Common myeloid progenitor, CD34-positive (primary cell): ENCODE measurements around the gene CNPY3.
"Not testable (repeated sequence)": the region's sequence is repeated elsewhere in the genome, so short reads cannot be mapped to it uniquely, and the experiment has no call there.

Experiments
- CTCF ChIA-PET: fragments of 350-600 bp; sonication (Branson Sonifier 250); formaldehyde crosslinking; loops from one replicate; lab custom pipeline; 2021; ENCODE audit warnings: antibody characterized with exemption; lab: Charles Lee
- POLR2A ChIA-PET: fragments of 350-600 bp; sonication (Branson Sonifier 250); formaldehyde crosslinking; loops from one replicate; lab custom pipeline; 2021; ENCODE audit warnings: antibody characterized with exemption; lab: Charles Lee
- DNase-seq, 3 donors: peaks; one replicate each; pipeline versions ENCODE4 v3.0.0 to v3.0.0-alpha.2; 2013
- H3K27ac ChIP-seq, 2 experiments: 1 replicate in 1 of 2; 2 replicates in 1 of 2; pipeline ENCODE4 v1.7.0; 2013; ENCODE audit warnings: inconsistent platforms in 2 of 2, low read length in 2 of 2, mild to moderate bottlenecking in 2 of 2, low read depth in 1 of 2, moderate library complexity in 1 of 2; ENCODE audit not compliant: severe bottlenecking in 2 of 2, insufficient read depth in 1 of 2, poor library complexity in 1 of 2
- H3K27me3 ChIP-seq, 5 experiments: replicated peaks in 2 of 5; 1 replicate in 3 of 5; 2 replicates in 2 of 5; pipeline versions ENCODE4 v1.6.1 to v1.7.0; 2013; ENCODE audit warnings: low read length in 4 of 5, mild to moderate bottlenecking in 2 of 5, moderate library complexity in 2 of 5, inconsistent platforms in 1 of 5; ENCODE audit not compliant: insufficient read depth in 5 of 5, control insufficient read depth in 4 of 5
- H3K36me3 ChIP-seq, 4 experiments: 1 replicate in 2 of 4; 2 replicates in 2 of 4; pipeline versions ENCODE4 v1.6.1 to v1.7.0; 2013; ENCODE audit warnings: low read length in 3 of 4, control low read depth in 1 of 4, mild to moderate bottlenecking in 1 of 4; ENCODE audit not compliant: control insufficient read depth in 4 of 4, insufficient read depth in 4 of 4
- H3K4me1 ChIP-seq, 4 experiments: 1 replicate in 3 of 4; 2 replicates in 1 of 4; pipeline versions ENCODE4 v1.6.1 to v1.7.1; 2013; ENCODE audit warnings: low read length in 3 of 4, mild to moderate bottlenecking in 3 of 4, control low read depth in 1 of 4, inconsistent platforms in 1 of 4, moderate library complexity in 1 of 4; ENCODE audit not compliant: control insufficient read depth in 4 of 4, insufficient read depth in 4 of 4; ENCODE audit errors: control extremely low read depth in 1 of 4
- H3K4me3 ChIP-seq, 7 experiments: 1 replicate in 4 of 7; 2 replicates in 3 of 7; pipeline versions ENCODE4 v1.5.1 to v1.7.0; 2013; ENCODE audit warnings: mild to moderate bottlenecking in 7 of 7, low read length in 6 of 7, moderate library complexity in 6 of 7, inconsistent platforms in 2 of 7, low read depth in 2 of 7, control low read depth in 1 of 7; ENCODE audit not compliant: insufficient read depth in 4 of 7, control insufficient read depth in 1 of 7; ENCODE audit errors: extremely low read depth in 1 of 7
- H3K9me3 ChIP-seq, 5 experiments: 1 replicate in 4 of 5; 2 replicates in 1 of 5; pipeline versions ENCODE4 v1.6.1 to v1.7.1; 2013; ENCODE audit warnings: low read length in 4 of 5, mild to moderate bottlenecking in 2 of 5, inconsistent platforms in 1 of 5, low read depth in 1 of 5, moderate library complexity in 1 of 5; ENCODE audit not compliant: control insufficient read depth in 4 of 5, insufficient read depth in 2 of 5; ENCODE audit errors: control extremely low read depth in 1 of 5
- WGBS: methylation state at CpG from one replicate; pipeline ENCODE4 v1.1.5; 2013; ENCODE audit not compliant: insufficient coverage; 5-methylcytosine and 5-hydroxymethylcytosine counted together

Gene CNPY3

GRCh38 chr6:42890311-42891198, 38.7 kb upstream of the CNPY3 start:
- POLR2A ChIA-PET: interaction anchor here (2.7 kb wide), 1 partner anchor 10 kb away, joined by 13 read pairs; the partner anchor contains the start of gene RPL7L1
- 0% methylated on average over 49 of the region's 63 CpGs for WGBS
- Histone ChIP-seq H3K9me3 (no peaks in the 10 kb centered on the region), H3K36me3 (peaks cover under 1 to 8% (median 5%) of the 10 kb centered on the region in 4 experiments), H3K27me3 (no peaks in the 10 kb centered on the region), H3K27ac (peak overlapping the region; percentile 75 to 84), H3K4me3 (peak overlapping the region; percentile 48 to 97 (median 82)), H3K4me1 (peaks cover 14 to 43% (median 35%) of the 10 kb centered on the region in 4 experiments)
- CTCF ChIA-PET: interaction anchor here (0.6 to 3.6 kb wide), 4 partner anchors 8 to 23 kb away, joined by 3 to 17 read pairs (median 3); partner anchors contain the start of gene RPL7L1
- peak; percentile 87 to 94 (median 93) for DNase-seq

DNA sequence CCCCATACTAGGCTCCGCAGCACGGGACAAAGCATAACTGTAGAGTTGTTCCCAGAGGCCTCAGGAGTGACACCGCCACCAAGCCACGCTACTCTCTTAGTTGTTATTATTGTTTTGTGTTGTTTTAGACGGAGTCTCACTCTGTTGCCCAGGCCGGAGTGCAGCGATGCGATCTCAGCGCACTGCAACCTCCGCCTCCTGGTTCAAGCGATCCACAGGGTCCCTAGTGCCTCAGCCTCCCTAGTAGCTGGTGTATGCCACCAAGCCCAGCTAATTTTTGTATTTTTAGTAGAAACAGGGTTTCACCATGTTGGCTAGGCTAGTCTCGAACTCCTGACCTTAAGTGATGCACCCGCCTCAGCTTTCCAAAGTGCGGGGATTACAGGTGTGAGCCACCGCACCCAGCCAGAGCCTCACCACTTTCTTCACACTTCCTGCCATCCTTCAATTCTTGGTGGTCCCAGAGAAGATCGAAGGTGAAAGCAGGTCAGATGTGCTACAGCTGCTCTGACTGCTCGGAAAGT, 38.0 kb upstream of the CNPY3 start:
- Histone ChIP-seq H3K27ac (peak overlapping the region; percentile 75 to 84), H3K9me3 (no peaks in the 10 kb centered on the region), H3K4me3 (peak overlapping the region; percentile 48 to 97 (median 82)), H3K4me1 (peaks cover 14 to 43% (median 35%) of the 10 kb centered on the region in 4 experiments), H3K36me3 (peaks cover 0 to 3% (median under 1%) of the 10 kb centered on the region in 4 experiments), H3K27me3 (no peaks in the 10 kb centered on the region)
- no peak for DNase-seq
- CTCF ChIA-PET: interaction anchor here (0.6 to 3.6 kb wide), 5 partner anchors 9 to 228 kb away, joined by 3 to 17 read pairs (median 3); partner anchors contain the start of gene RPL7L1
- WGBS: 72% methylated on average over 16 of the region's 17 CpGs
- POLR2A ChIA-PET: interaction anchor here (2.7 kb wide), 1 partner anchor 11 kb away, joined by 13 read pairs; the partner anchor contains the start of gene RPL7L1

- Histone ChIP-seq H3K4me3 (peak overlapping the region in 2 of 7 experiments; percentile 4 to 48), H3K4me1 (peaks cover 14 to 46% (median 36%) of the 10 kb centered on the region in 4 experiments)
- ChIA-PET POLR2A (interaction anchor here (1.8 kb wide), 1 partner anchor 15 kb away, joined by 4 read pairs; the partner anchor contains the start of gene RPL7L1), CTCF (interaction anchor here (0.6 to 3.6 kb wide), 6 partner anchors 10 to 231 kb away, joined by 3 to 17 read pairs (median 3); partner anchors contain the start of gene RPL7L1)
- H3K27me3 ChIP-seq, H3K27ac ChIP-seq, H3K9me3 ChIP-seq, H3K36me3 ChIP-seq: not testable (repeated sequence)
- DNase-seq: peak; percentile 73 to 88 (median 82)
- 10% methylated on average over 12 of the region's 19 CpGs for WGBS
Observed at GRCh38 chr6:42894041-42894828, 35.0 kb upstream of the CNPY3 start.

DNA sequence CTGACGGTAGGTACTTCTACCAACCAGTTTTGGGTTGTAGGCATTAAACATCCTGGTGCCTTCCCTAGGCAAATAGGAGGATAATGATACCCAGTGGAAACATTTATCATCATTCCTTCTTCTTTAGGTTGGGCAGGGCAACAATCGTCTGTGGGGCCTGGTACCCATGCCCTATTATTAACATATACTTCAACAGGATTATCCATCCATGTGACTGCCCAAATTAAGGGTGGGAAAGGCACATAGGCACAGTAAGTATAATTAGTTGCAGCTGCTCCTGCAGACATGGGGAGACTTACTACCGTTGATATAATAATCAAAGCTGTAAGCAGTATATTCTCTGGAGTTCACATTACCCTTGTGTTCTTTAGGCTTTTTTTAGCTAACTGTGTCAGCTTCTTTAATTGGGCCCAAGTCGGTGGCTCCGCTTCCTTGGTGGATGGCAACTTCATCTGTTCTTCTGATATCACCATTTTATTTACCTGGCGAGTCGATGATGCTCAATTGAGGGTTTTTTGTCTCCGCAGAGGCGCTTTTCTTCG, 33.0 kb upstream of the CNPY3 start:
- no peaks in the 10 kb centered on the region for H3K27me3 ChIP-seq
- no peak overlapping the region for H3K27ac ChIP-seq
- H3K4me3 ChIP-seq: no peak overlapping the region
- DNase-seq: no peak
- H3K9me3 ChIP-seq: no peaks in the 10 kb centered on the region
- peaks cover 8 to 35% (median 28%) of the 10 kb centered on the region in 4 experiments for H3K4me1 ChIP-seq
- 94% methylated on average over 9 of the region's 10 CpGs for WGBS
- ChIA-PET POLR2A (interaction anchor here (0.6 kb wide), 1 partner anchor 84 kb away, joined by 7 read pairs; no protein-coding TSS in a partner anchor), CTCF (interaction anchor here (1.4 to 1.8 kb wide), 3 partner anchors 15 to 233 kb away, joined by 5 to 9 read pairs (median 5); partner anchors contain the start of gene RPL7L1)
- H3K36me3 ChIP-seq: no peaks in the 10 kb centered on the region

GRCh38 chr6:42898891-42899361, 30.4 kb upstream of the CNPY3 start:
- Histone ChIP-seq H3K9me3 (no peaks in the 10 kb centered on the region), H3K27me3 (no peaks in the 10 kb centered on the region), H3K4me3 (no peak overlapping the region), H3K27ac (no peak overlapping the region), H3K36me3 (no peaks in the 10 kb centered on the region), H3K4me1 (peaks cover 0 to 23% (median 15%) of the 10 kb centered on the region in 4 experiments)
- 2% methylated on average over 5 of the region's 10 CpGs for WGBS
- peak; percentile 75 to 87 (median 77) for DNase-seq
- ChIA-PET POLR2A (interaction anchor here (0.9 kb wide), 1 partner anchor 19 kb away, joined by 3 read pairs; the partner anchor contains the start of gene RPL7L1), CTCF (interaction anchor here (0.7 to 4.0 kb wide), 5 partner anchors 14 to 248 kb away, joined by 3 to 39 read pairs (median 3); no protein-coding TSS in a partner anchor)

DNA sequence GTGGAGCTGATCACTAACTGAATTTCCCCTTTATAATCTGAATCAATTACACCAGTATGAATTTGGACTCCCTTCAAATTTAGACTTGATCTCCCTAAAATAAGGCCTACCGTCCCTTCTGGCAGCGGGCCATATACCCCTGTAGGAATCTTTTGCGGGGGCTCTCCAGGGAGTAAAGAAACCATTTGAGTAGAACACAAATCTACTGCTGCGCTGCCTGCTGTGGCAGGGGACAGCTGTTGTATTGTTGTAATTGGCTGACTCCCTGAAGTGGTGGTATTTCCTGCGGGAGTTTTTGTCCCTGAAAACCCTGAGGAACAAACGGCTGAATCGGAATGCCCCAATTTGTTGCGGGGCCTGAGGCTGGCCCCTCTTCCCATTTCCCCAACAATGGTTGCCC, 29.4 kb upstream of the CNPY3 start:
- CTCF ChIA-PET: interaction anchor here (0.8 to 4.0 kb wide), 8 partner anchors 9 to 243 kb away, joined by 3 to 39 read pairs (median 4); partner anchors contain the start of gene RPL7L1
- Histone ChIP-seq H3K27ac (no peak overlapping the region), H3K4me1 (peaks cover 0 to 18% (median 11%) of the 10 kb centered on the region in 4 experiments), H3K9me3 (no peaks in the 10 kb centered on the region), H3K27me3 (no peaks in the 10 kb centered on the region), H3K36me3 (no peaks in the 10 kb centered on the region), H3K4me3 (no peak overlapping the region)
- 94% methylated on average over 7 of the region's 8 CpGs for WGBS
- DNase-seq: no peak
- POLR2A ChIA-PET: no interaction called here
